Adrenal gland (tissue), 5 donors: ENCODE data around the gene RGS12.

Source experiments
- CTCF ChIP-seq, 6 experiments: fragments of 450-650 bp in 4 of 6; fragments of 200-600 bp in 2 of 6; sonication (generic) in 1 of 6; IDR thresholded peaks; 1 replicate in 5 of 6; 2 replicates in 1 of 6; pipeline versions ENCODE4 v1.5.1 to v1.8.0; 2016 to 2021; ENCODE audit warnings: antibody characterized with exemption in 6 of 6, mild to moderate bottlenecking in 2 of 6, moderate library complexity in 1 of 6
- POLR2A ChIP-seq, 2 donors: fragments of 450-650 bp; IDR thresholded peaks; one replicate each; pipeline ENCODE4 v1.6.1; 2017; ENCODE audit warnings: antibody characterized with exemption in 2 of 2, mild to moderate bottlenecking in 2 of 2, moderate library complexity in 1 of 2
- donor health status: DM: no; HTN: no; CAD: no.

GRCh38 chr4:3336382-3337356, 43.8 kb downstream of the RGS12 start:
- TF ChIP-seq CTCF (IDR thresholded peaks at IDR 0.05) (no peak), POLR2A (IDR thresholded peaks at IDR 0.05) (no peak)
